CD8-positive, alpha-beta memory T cell (primary cell): ENCODE results near the gene SCAMP1. TPM values are rescaled to one million over a fixed set of nuclear protein-coding genes. Genes with fewer than 3 reads are reported as not detected.
"Not testable (repeated sequence)": the region's sequence is repeated elsewhere in the genome, so short reads cannot be mapped to it uniquely, and the experiment has no call there.

Experiments used
- CTCF ChIA-PET: fragments of 350-600 bp; sonication (Branson Sonifier 250); formaldehyde crosslinking; loops from one replicate; lab custom pipeline; 2021; ENCODE audit warnings: antibody characterized with exemption; lab: Charles Lee
- POLR2A ChIA-PET: fragments of 350-600 bp; sonication (Branson Sonifier 250); formaldehyde crosslinking; loops from one replicate; lab custom pipeline; 2021; ENCODE audit warnings: antibody characterized with exemption; lab: Charles Lee
- DNase-seq, 5 donors: peaks; one replicate each; pipeline versions ENCODE4 v3.0.0 to v3.0.0-alpha.2; 2020 to 2022; ENCODE audit warnings: mixed read lengths in 1 of 5
- H3K27ac ChIP-seq: one replicate; pipeline ENCODE4 v1.7.0; 2013; ENCODE audit warnings: low read depth, mild to moderate bottlenecking, low read length, moderate library complexity
- H3K27me3 ChIP-seq: 2 replicates; pipeline ENCODE4 v1.7.0; 2013; ENCODE audit warnings: low read length, mild to moderate bottlenecking; ENCODE audit not compliant: insufficient read depth, poor library complexity, severe bottlenecking
- H3K36me3 ChIP-seq: 2 replicates; pipeline ENCODE4 v1.7.0; 2013; ENCODE audit warnings: mild to moderate bottlenecking, low read length, moderate library complexity; ENCODE audit not compliant: insufficient read depth
- H3K4me1 ChIP-seq: 2 replicates; pipeline ENCODE4 v1.7.0; 2013; ENCODE audit warnings: mild to moderate bottlenecking, low read length, moderate library complexity; ENCODE audit not compliant: insufficient read depth
- H3K4me3 ChIP-seq: 2 replicates; pipeline ENCODE4 v1.7.0; 2013; ENCODE audit warnings: mild to moderate bottlenecking, low read length
- H3K9me3 ChIP-seq: 2 replicates; pipeline ENCODE4 v1.7.0; 2013; ENCODE audit warnings: mild to moderate bottlenecking, low read length
- H3K27ac Mint-ChIP-seq, 8 donors: one replicate each; pipeline ENCODE4 v1.8.0; 2020 to 2021; ENCODE audit warnings: mixed read lengths in 8 of 8, mild to moderate bottlenecking in 6 of 8, inconsistent platforms in 3 of 8, moderate library complexity in 3 of 8
- H3K27me3 Mint-ChIP-seq, 2 donors: one replicate each; pipeline ENCODE4 v1.8.0; 2020 to 2021; ENCODE audit warnings: mixed read lengths in 2 of 2, mild to moderate bottlenecking in 1 of 2, moderate library complexity in 1 of 2
- H3K36me3 Mint-ChIP-seq, 3 donors: one replicate each; pipeline ENCODE4 v1.8.0; 2020 to 2021; ENCODE audit warnings: mixed read lengths in 3 of 3, inconsistent platforms in 1 of 3, mild to moderate bottlenecking in 1 of 3
- H3K4me1 Mint-ChIP-seq, 3 donors: one replicate each; pipeline ENCODE4 v1.8.0; 2020 to 2021; ENCODE audit warnings: mixed read lengths in 3 of 3, inconsistent platforms in 1 of 3, mild to moderate bottlenecking in 1 of 3
- H3K4me3 Mint-ChIP-seq, 7 donors: one replicate each; pipeline ENCODE4 v1.8.0; 2020 to 2021; ENCODE audit warnings: mixed read lengths in 7 of 7, mild to moderate bottlenecking in 6 of 7, moderate library complexity in 4 of 7, inconsistent platforms in 2 of 7
- H3K9me3 Mint-ChIP-seq, 5 donors: one replicate each; pipeline ENCODE4 v1.8.0; 2020 to 2022; ENCODE audit warnings: mixed read lengths in 5 of 5, mild to moderate bottlenecking in 3 of 5, moderate library complexity in 2 of 5, inconsistent platforms in 1 of 5
- polyA plus RNA-seq: library from polyadenylated mRNA; unstranded; fragments of 300-500 nt; fragmentation: Illumina TruSeq; gene quantifications from one replicate; pipeline ENCODE4 v1.2.3, GENCODE V29; 2021
- total RNA-seq, 2 experiments: library from RNA; stranded (reverse); gene quantifications; one replicate each; pipeline ENCODE4 v1.2.3, GENCODE V29; 2021

SCAMP1 gene
- total and polyA plus RNA-seq, 3 experiments from 2014 or later = 15.2 to 36.2 (median 17.3) TPM

- ChIA-PET POLR2A (no interaction called here), CTCF (interaction anchor here (1.0 kb wide), 1 partner anchor 53 kb away, joined by 3 read pairs; no protein-coding TSS in a partner anchor)
- no peak overlapping the region for H3K4me3 ChIP-seq
- H3K36me3 ChIP-seq = no peaks in the 10 kb centered on the region
- Mint-ChIP-seq H3K4me3 (no peak overlapping the region), H3K36me3 (peaks cover 0 to 2% (median 0%) of the 10 kb centered on the region in 3 donors), H3K27me3 (peaks cover 0 to 2% of the 10 kb centered on the region in 2 donors), H3K9me3 (no peaks in the 10 kb centered on the region), H3K4me1 (peaks cover 22 to 31% (median 27%) of the 10 kb centered on the region in 3 donors), H3K27ac (peak overlapping the region in 2 of 8 donors; percentile 20 to 63)
- no peaks in the 10 kb centered on the region for H3K9me3 ChIP-seq
- no peak for DNase-seq
- H3K4me1 ChIP-seq = no peaks in the 10 kb centered on the region
- H3K27me3 ChIP-seq = no peaks in the 10 kb centered on the region
- no peak overlapping the region for H3K27ac ChIP-seq
These were observed 6.9 kb upstream of the SCAMP1 start for GRCh38 chr5:78353520-78353919.

- H3K36me3 ChIP-seq = no peaks in the 10 kb centered on the region
- no peak overlapping the region for H3K4me3 ChIP-seq
- no peak for DNase-seq
- peaks cover 4% of the 10 kb centered on the region for H3K4me1 ChIP-seq
- Mint-ChIP-seq H3K9me3 (no peaks in the 10 kb centered on the region), H3K36me3 (peaks cover 0 to 5% (median 0%) of the 10 kb centered on the region in 3 donors), H3K27me3 (peaks cover 0 to 2% of the 10 kb centered on the region in 2 donors), H3K4me3 (peak overlapping the region in 1 of 7 donors; percentile 4), H3K4me1 (peaks cover 28 to 37% (median 34%) of the 10 kb centered on the region in 3 donors), H3K27ac (peak overlapping the region in 2 of 8 donors; percentile 7 to 63)
- ChIA-PET CTCF (interaction anchor here (1.0 kb wide), 1 partner anchor 53 kb away, joined by 3 read pairs; no protein-coding TSS in a partner anchor), POLR2A (no interaction called here)
- H3K27me3 ChIP-seq = no peaks in the 10 kb centered on the region
- no peak overlapping the region for H3K27ac ChIP-seq
- no peaks in the 10 kb centered on the region for H3K9me3 ChIP-seq
These were observed 6.2 kb upstream of the SCAMP1 start for GRCh38 chr5:78354066-78354670.

GRCh38 chr5:78355561-78355960 is 4.9 kb upstream of the SCAMP1 start:
- Histone ChIP-seq H3K27ac (no peak overlapping the region), H3K4me3 (no peak overlapping the region), H3K36me3 (no peaks in the 10 kb centered on the region), H3K27me3 (no peaks in the 10 kb centered on the region), H3K4me1 (peaks cover 8% of the 10 kb centered on the region), H3K9me3 (no peaks in the 10 kb centered on the region)
- H3K9me3 Mint-ChIP-seq = no peaks in the 10 kb centered on the region
- no peak for DNase-seq
- ChIA-PET POLR2A (no interaction called here), CTCF (no interaction called here)
- peak overlapping the region in 3 of 8 donors; percentile 39 to 80 (median 44) for H3K27ac Mint-ChIP-seq
- H3K4me1 Mint-ChIP-seq = peaks cover 36 to 45% (median 41%) of the 10 kb centered on the region in 3 donors
- no peak overlapping the region for H3K4me3 Mint-ChIP-seq
- H3K27me3 Mint-ChIP-seq = peaks cover 0 to 5% of the 10 kb centered on the region in 2 donors
- peaks cover 0 to 12% (median 0%) of the 10 kb centered on the region in 3 donors for H3K36me3 Mint-ChIP-seq

GRCh38 chr5:78359455-78359830 is 974 bp upstream of the SCAMP1 start:
- not testable (repeated sequence) for H3K27me3 Mint-ChIP-seq, H3K36me3 ChIP-seq, H3K9me3 ChIP-seq, H3K27me3 ChIP-seq, H3K9me3 Mint-ChIP-seq
- Histone ChIP-seq H3K27ac (peak overlapping the region; percentile 94), H3K4me1 (peaks cover 20% of the 10 kb centered on the region), H3K4me3 (peak overlapping the region; percentile 96)
- Mint-ChIP-seq H3K36me3 (peaks cover 0 to 14% (median 0%) of the 10 kb centered on the region in 3 donors), H3K27ac (peak overlapping the region; percentile 92 to 99 (median 96)), H3K4me3 (peak overlapping the region; percentile 89 to 98 (median 93)), H3K4me1 (peaks cover 57 to 69% (median 67%) of the 10 kb centered on the region in 3 donors)
- ChIA-PET POLR2A (interaction anchor here (1.1 to 2.2 kb wide), 2 partner anchors 64 to 65 kb away, joined by 16 to 111 read pairs; partner anchors contain the start of gene AP3B1), CTCF (interaction anchor here (0.7 to 3.9 kb wide), 7 partner anchors 9 to 867 kb away, joined by 3 to 73 read pairs (median 4); partner anchors contain the start of genes AP3B1 and WDR41)
- peak in 1 of 5 donors; percentile 48 for DNase-seq

- peaks cover 0 to 14% (median 0%) of the 10 kb centered on the region in 3 donors for H3K36me3 Mint-ChIP-seq
- Histone ChIP-seq H3K4me1 (peaks cover 20% of the 10 kb centered on the region), H3K27me3 (no peaks in the 10 kb centered on the region), H3K9me3 (no peaks in the 10 kb centered on the region), H3K36me3 (no peaks in the 10 kb centered on the region), H3K4me3 (peak overlapping the region; percentile 96), H3K27ac (peak overlapping the region; percentile 94)
- no peaks in the 10 kb centered on the region for H3K9me3 Mint-ChIP-seq
- peak overlapping the region; percentile 92 to 98 (median 96) for H3K27ac Mint-ChIP-seq
- peak overlapping the region; percentile 89 to 98 (median 93) for H3K4me3 Mint-ChIP-seq
- peaks cover 0 to 3% of the 10 kb centered on the region in 2 donors for H3K27me3 Mint-ChIP-seq
- no peak for DNase-seq
- ChIA-PET CTCF (interaction anchor here (1.0 to 3.9 kb wide), 6 partner anchors 9 to 868 kb away, joined by 3 to 73 read pairs (median 4); partner anchors contain the start of genes AP3B1 and WDR41), POLR2A (interaction anchor here (0.6 to 2.2 kb wide), 7 partner anchors 9 to 876 kb away, joined by 3 to 111 read pairs (median 4); partner anchors contain the start of genes AP3B1, ARSB and JMY)
- H3K4me1 Mint-ChIP-seq = peaks cover 62 to 69% (median 67%) of the 10 kb centered on the region in 3 donors
These were observed 182 bp downstream of the SCAMP1 start for GRCh38 chr5:78360674-78360923.

- peak overlapping the region; percentile 89 to 98 (median 93) for H3K4me3 Mint-ChIP-seq
- peaks cover 0 to 14% (median 0%) of the 10 kb centered on the region in 3 donors for H3K36me3 Mint-ChIP-seq
- peaks cover 0 to 3% of the 10 kb centered on the region in 2 donors for H3K27me3 Mint-ChIP-seq
- peak overlapping the region; percentile 92 to 98 (median 96) for H3K27ac Mint-ChIP-seq
- peak overlapping the region; percentile 94 for H3K27ac ChIP-seq
- H3K4me1 Mint-ChIP-seq = peaks cover 60 to 67% (median 67%) of the 10 kb centered on the region in 3 donors
- H3K4me1 ChIP-seq = peaks cover 20% of the 10 kb centered on the region
- ChIA-PET POLR2A (interaction anchor here (0.7 to 2.2 kb wide), 7 partner anchors 10 to 875 kb away, joined by 3 to 111 read pairs (median 4); partner anchors contain the start of genes AP3B1, ARSB and JMY), CTCF (interaction anchor here (1.0 to 3.9 kb wide), 6 partner anchors 10 to 869 kb away, joined by 3 to 73 read pairs (median 4); partner anchors contain the start of genes AP3B1 and WDR41)
- no peaks in the 10 kb centered on the region for H3K9me3 ChIP-seq
- H3K4me3 ChIP-seq = peak overlapping the region; percentile 96
- H3K9me3 Mint-ChIP-seq = no peaks in the 10 kb centered on the region
- no peaks in the 10 kb centered on the region for H3K27me3 ChIP-seq
- no peaks in the 10 kb centered on the region for H3K36me3 ChIP-seq
- peak; percentile 69 to 89 (median 82) for DNase-seq
These were observed 660 bp downstream of the SCAMP1 start for GRCh38 chr5:78360924-78361630.

GRCh38 chr5:78361631-78361993 is 1.2 kb downstream of the SCAMP1 start:
- Histone ChIP-seq H3K27ac (peak overlapping the region; percentile 94), H3K9me3 (no peaks in the 10 kb centered on the region), H3K36me3 (no peaks in the 10 kb centered on the region), H3K4me1 (peaks cover 20% of the 10 kb centered on the region), H3K27me3 (no peaks in the 10 kb centered on the region), H3K4me3 (peak overlapping the region; percentile 96)
- ChIA-PET CTCF (interaction anchor here (2.1 to 3.9 kb wide), 3 partner anchors 10 to 869 kb away, joined by 4 to 73 read pairs (median 9); partner anchors contain the start of genes AP3B1 and WDR41), POLR2A (interaction anchor here (0.7 to 2.2 kb wide), 4 partner anchors 10 to 623 kb away, joined by 4 to 111 read pairs (median 4); partner anchors contain the start of genes AP3B1 and ARSB)
- Mint-ChIP-seq H3K27ac (peak overlapping the region; percentile 92 to 98 (median 96)), H3K27me3 (peaks cover 0 to 3% of the 10 kb centered on the region in 2 donors), H3K4me3 (peak overlapping the region; percentile 89 to 98 (median 93)), H3K36me3 (peaks cover 0 to 14% (median 0%) of the 10 kb centered on the region in 3 donors), H3K9me3 (no peaks in the 10 kb centered on the region), H3K4me1 (peaks cover 58 to 67% (median 67%) of the 10 kb centered on the region in 3 donors)
- DNase-seq = no peak
